Activated naive CD4-positive, alpha-beta T cell treated with anti-CD3 and anti-CD28 coated beads, Interleukin-2, amount 10 ng/mL, durations not matched to agents 7 days and 5 days (primary cell): ENCODE data around the gene KRT84.

Experiments used
- CTCF ChIA-PET: fragments of 350-600 bp; sonication (Branson Sonifier 250); formaldehyde crosslinking; loops from one replicate; lab custom pipeline; 2021; ENCODE audit warnings: antibody characterized with exemption; lab: Charles Lee
- DNase-seq: peaks from one replicate; pipeline ENCODE4 v3.0.0-alpha.2; 2020
- H3K27ac Mint-ChIP-seq: one replicate; pipeline ENCODE4 v1.8.0; 2021; ENCODE audit warnings: mild to moderate bottlenecking, moderate library complexity, mixed read lengths
- H3K27me3 Mint-ChIP-seq: one replicate; pipeline ENCODE4 v1.8.0; 2021; ENCODE audit warnings: mild to moderate bottlenecking, mixed read lengths
- H3K36me3 Mint-ChIP-seq: one replicate; pipeline ENCODE4 v1.8.0; 2021; ENCODE audit warnings: mixed read lengths
- H3K4me1 Mint-ChIP-seq: one replicate; pipeline ENCODE4 v1.8.0; 2021; ENCODE audit warnings: mixed read lengths
- H3K4me3 Mint-ChIP-seq: one replicate; pipeline ENCODE4 v1.8.0; 2021; ENCODE audit warnings: mild to moderate bottlenecking, moderate library complexity, mixed read lengths
- H3K9me3 Mint-ChIP-seq: one replicate; pipeline ENCODE4 v1.8.0; 2021; ENCODE audit warnings: mixed read lengths

KRT84 gene, protein sequence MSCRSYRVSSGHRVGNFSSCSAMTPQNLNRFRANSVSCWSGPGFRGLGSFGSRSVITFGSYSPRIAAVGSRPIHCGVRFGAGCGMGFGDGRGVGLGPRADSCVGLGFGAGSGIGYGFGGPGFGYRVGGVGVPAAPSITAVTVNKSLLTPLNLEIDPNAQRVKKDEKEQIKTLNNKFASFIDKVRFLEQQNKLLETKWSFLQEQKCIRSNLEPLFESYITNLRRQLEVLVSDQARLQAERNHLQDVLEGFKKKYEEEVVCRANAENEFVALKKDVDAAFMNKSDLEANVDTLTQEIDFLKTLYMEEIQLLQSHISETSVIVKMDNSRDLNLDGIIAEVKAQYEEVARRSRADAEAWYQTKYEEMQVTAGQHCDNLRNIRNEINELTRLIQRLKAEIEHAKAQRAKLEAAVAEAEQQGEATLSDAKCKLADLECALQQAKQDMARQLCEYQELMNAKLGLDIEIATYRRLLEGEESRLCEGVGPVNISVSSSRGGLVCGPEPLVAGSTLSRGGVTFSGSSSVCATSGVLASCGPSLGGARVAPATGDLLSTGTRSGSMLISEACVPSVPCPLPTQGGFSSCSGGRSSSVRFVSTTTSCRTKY

GRCh38 chr12:52385226-52385702 lies at the start of gene KRT84:
Gene KRT84, minus strand, starts transcription at chr12:52385652. Its CDS starts 67 bp downstream, at chr12:52385585.
- H3K4me3 Mint-ChIP-seq, result no peak within 1 kb of the TSS
- CTCF ChIA-PET, result interaction anchor here (1.7 kb wide), 1 partner anchor 485 kb away, joined by 5 read pairs; no protein-coding TSS in a partner anchor

DNA sequence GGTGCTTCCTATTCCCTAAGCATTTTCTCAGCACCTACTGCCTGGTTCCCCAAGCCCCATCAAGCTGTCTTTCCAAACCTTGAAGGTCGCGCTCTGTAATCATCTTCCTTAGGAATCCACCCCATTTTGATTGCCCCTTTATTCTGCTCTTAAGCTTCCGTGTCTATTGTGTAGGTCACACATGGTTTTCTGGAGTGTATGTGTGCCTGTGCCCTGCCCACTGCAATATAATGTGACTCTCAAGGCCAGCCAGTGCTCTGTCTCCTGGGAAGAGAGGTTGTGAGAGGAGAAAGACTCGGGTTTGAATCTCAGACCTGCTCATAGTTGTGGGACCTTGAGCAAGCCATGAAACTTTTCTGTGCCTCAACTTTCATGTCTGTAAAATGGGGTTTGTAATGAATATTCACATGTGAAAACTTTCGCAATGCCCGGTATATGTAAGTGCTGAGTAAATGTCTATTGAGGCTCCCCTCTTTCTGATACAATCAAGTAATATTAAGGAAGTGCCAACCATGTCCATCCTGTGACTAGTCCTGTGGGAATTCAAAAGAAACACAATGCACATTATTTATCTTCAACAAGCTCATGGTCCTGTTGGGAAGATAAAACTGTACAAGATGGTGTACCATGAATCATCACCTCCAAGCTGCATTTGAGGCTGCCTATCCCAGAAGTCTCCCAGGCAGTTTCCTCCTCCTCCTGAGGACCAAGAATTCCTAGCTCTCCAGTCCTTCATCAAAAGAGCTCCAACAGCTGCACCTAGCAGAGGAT lies 49.5 kb upstream of the KRT84 start:
- no peaks in the 10 kb centered on the region for H3K4me1 Mint-ChIP-seq
- no peak overlapping the region for H3K4me3 Mint-ChIP-seq
- DNase-seq, result no peak
- peaks cover 28% of the 10 kb centered on the region for H3K27me3 Mint-ChIP-seq
- no peak overlapping the region for H3K27ac Mint-ChIP-seq
- CTCF ChIA-PET, result interaction anchor here (0.6 kb wide), 1 partner anchor 82 kb away, joined by 3 read pairs; no protein-coding TSS in a partner anchor
- no peaks in the 10 kb centered on the region for H3K36me3 Mint-ChIP-seq
- H3K9me3 Mint-ChIP-seq, result no peaks in the 10 kb centered on the region

More at GRCh38 chr12:52385226-52385702, at the start of gene KRT84:
- no peaks in the 10 kb centered on the region for H3K36me3 Mint-ChIP-seq
- DNase-seq, result no peak
- H3K27ac Mint-ChIP-seq, result no peak within 1 kb of the TSS
- H3K27me3 Mint-ChIP-seq, result peaks cover 22% of the 10 kb centered on the region
- no peaks in the 10 kb centered on the region for H3K9me3 Mint-ChIP-seq
- H3K4me1 Mint-ChIP-seq, result peaks cover 10% of the 10 kb centered on the region

- CTCF ChIA-PET, result interaction anchor here (0.6 kb wide), 1 partner anchor 81 kb away, joined by 3 read pairs; no protein-coding TSS in a partner anchor
- no peaks in the 10 kb centered on the region for H3K36me3 Mint-ChIP-seq
Observed at GRCh38 chr12:52434081-52434733, 48.8 kb upstream of the KRT84 start, which contains the start of gene KRT75. Gene KRT75, minus strand, starts transcription at chr12:52434371. Its CDS starts 67 bp downstream, at chr12:52434304.

GRCh38 chr12:52433501-52434080 lies 48.1 kb upstream of the KRT84 start:
- Mint-ChIP-seq H3K27me3 (peaks cover 36% of the 10 kb centered on the region), H3K9me3 (no peaks in the 10 kb centered on the region), H3K4me1 (no peaks in the 10 kb centered on the region), H3K27ac (no peak overlapping the region), H3K4me3 (no peak overlapping the region), H3K36me3 (no peaks in the 10 kb centered on the region)
- CTCF ChIA-PET, result no interaction called here
- no peak for DNase-seq

More at GRCh38 chr12:52434081-52434733, 48.8 kb upstream of the KRT84 start, which contains the start of gene KRT75:
- H3K4me3 Mint-ChIP-seq, result no peak within 1 kb of the TSS
- peaks cover 30% of the 10 kb centered on the region for H3K27me3 Mint-ChIP-seq
- H3K9me3 Mint-ChIP-seq, result no peaks in the 10 kb centered on the region
- no peak for DNase-seq
- no peaks in the 10 kb centered on the region for H3K4me1 Mint-ChIP-seq
- H3K27ac Mint-ChIP-seq, result no peak within 1 kb of the TSS

DNA sequence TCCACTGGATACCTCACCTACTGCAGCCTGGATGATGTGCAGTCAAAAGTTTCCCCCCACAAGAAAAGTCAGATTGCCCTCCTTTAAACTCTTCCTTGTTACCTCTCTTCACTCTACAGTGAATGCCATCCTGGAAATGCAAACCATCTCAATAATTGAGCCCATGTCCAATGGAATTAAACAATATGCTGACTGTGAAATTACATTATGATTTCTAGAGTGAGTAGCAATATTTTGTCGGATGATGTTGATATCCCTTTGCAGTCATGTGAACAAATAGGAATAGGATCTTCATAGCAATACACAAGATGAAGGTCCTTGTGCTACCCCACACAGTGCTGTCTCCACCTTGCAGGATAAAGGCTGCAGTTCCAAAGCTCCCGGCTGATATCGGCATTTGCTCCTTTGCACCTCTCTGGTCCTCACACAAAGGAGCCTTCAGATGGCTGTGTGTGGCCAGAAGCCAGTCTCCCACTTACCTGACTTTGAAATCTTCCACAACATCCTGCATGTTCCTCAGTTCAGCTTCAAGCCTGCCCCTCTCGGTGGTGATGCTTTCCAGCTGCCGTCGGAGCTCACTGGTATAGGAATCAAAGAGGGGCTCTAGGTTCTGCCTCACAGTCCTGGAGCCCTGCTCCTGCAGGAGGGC lies 47.2 kb upstream of the KRT84 start:
- Mint-ChIP-seq H3K36me3 (no peaks in the 10 kb centered on the region), H3K4me3 (no peak overlapping the region), H3K27ac (no peak overlapping the region), H3K27me3 (peaks cover 42% of the 10 kb centered on the region), H3K9me3 (no peaks in the 10 kb centered on the region), H3K4me1 (no peaks in the 10 kb centered on the region)
- no peak for DNase-seq
- CTCF ChIA-PET, result no interaction called here

DNA sequence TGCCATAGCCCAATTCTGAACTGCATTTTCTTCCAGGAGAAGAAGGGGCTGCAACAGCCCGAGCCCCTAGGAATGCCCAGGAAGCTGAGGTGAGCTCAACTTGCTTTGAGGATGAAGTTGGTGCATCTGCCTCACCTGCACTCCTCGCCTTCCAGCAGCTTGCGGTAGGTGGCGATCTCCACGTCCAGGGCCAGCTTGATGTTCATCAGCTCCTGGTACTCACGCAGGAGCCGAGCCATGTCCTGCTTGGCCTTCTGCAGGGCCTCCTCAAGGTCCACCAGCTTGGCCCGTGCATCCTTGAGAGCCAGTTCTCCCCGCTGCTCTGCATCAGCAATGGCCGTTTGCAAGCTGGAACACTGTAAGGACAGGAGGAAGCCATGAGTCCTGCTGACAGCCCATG lies 42.7 kb upstream of the KRT84 start:
- Mint-ChIP-seq H3K27me3 (peaks cover 41% of the 10 kb centered on the region), H3K4me1 (no peaks in the 10 kb centered on the region)

DNA sequence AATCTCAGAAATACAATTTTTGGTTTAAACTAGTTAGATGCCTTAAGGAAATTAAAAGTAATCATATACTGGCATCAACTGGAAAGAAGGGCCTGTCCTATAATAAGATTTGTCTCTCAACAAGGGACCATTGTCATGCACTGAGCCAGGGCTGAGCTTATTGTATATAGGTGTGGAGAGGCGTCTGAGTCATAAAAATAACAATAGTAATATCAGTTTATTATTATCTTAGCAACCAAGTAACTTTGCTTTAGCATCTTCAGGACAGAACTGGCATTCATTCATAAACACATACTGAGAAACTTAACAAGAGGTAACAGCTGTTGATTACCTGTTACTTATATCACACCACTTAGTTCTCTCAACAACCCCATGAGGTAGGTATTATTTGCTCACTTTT lies 41.6 kb upstream of the KRT84 start:
- H3K4me1 Mint-ChIP-seq, result no peaks in the 10 kb centered on the region
- H3K36me3 Mint-ChIP-seq, result no peaks in the 10 kb centered on the region
- CTCF ChIA-PET, result interaction anchor here (0.9 to 1.9 kb wide), 2 partner anchors 62 to 452 kb away, joined by 3 to 8 read pairs; no protein-coding TSS in a partner anchor

More for the DNA sequence above, 42.7 kb upstream of the KRT84 start:
- no peaks in the 10 kb centered on the region for H3K9me3 Mint-ChIP-seq
- CTCF ChIA-PET, result interaction anchor here (1.9 kb wide), 1 partner anchor 451 kb away, joined by 8 read pairs; no protein-coding TSS in a partner anchor
- no peak overlapping the region for H3K27ac Mint-ChIP-seq
- no peaks in the 10 kb centered on the region for H3K36me3 Mint-ChIP-seq
- DNase-seq, result no peak
- no peak overlapping the region for H3K4me3 Mint-ChIP-seq

GRCh38 chr12:52426034-52426433 lies 40.6 kb upstream of the KRT84 start:
- no peaks in the 10 kb centered on the region for H3K9me3 Mint-ChIP-seq
- DNase-seq, result no peak
- no peaks in the 10 kb centered on the region for H3K4me1 Mint-ChIP-seq
- peaks cover 49% of the 10 kb centered on the region for H3K27me3 Mint-ChIP-seq
- H3K36me3 Mint-ChIP-seq, result no peaks in the 10 kb centered on the region
- no peak overlapping the region for H3K27ac Mint-ChIP-seq
- CTCF ChIA-PET, result interaction anchor here (0.6 to 1.5 kb wide), 2 partner anchors 158 to 301 kb away, joined by 4 read pairs; no protein-coding TSS in a partner anchor
- H3K4me3 Mint-ChIP-seq, result no peak overlapping the region

More for the DNA sequence above, 41.6 kb upstream of the KRT84 start:
- DNase-seq, result no peak
- peaks cover 39% of the 10 kb centered on the region for H3K27me3 Mint-ChIP-seq
- H3K27ac Mint-ChIP-seq, result no peak overlapping the region
- no peaks in the 10 kb centered on the region for H3K9me3 Mint-ChIP-seq
- H3K4me3 Mint-ChIP-seq, result no peak overlapping the region

DNA sequence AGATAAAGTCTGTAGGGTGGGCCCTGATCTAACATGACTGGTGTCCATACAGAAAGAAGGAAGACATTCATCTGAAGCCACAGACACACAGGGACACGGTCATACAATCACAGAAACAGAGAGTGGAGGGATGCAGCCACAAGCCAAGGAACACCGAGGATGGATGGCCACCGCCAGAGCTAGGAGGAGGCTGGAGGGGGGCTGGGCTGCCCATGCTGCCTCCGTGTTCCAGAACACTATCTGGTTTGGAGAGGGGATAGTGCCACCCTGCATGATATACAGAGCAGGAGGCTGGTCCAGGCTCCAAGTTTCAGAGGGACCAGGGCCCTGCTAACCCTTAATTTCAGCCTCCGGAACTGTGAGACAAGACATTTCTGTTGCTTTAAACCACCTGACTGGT lies 40.0 kb upstream of the KRT84 start:
- H3K4me3 Mint-ChIP-seq, result no peak overlapping the region
- no peaks in the 10 kb centered on the region for H3K36me3 Mint-ChIP-seq
- H3K9me3 Mint-ChIP-seq, result no peaks in the 10 kb centered on the region
- peaks cover 45% of the 10 kb centered on the region for H3K27me3 Mint-ChIP-seq
- DNase-seq, result no peak
- CTCF ChIA-PET, result interaction anchor here (0.6 to 1.5 kb wide), 2 partner anchors 158 to 302 kb away, joined by 4 read pairs; no protein-coding TSS in a partner anchor
- H3K27ac Mint-ChIP-seq, result no peak overlapping the region
- H3K4me1 Mint-ChIP-seq, result no peaks in the 10 kb centered on the region

DNA sequence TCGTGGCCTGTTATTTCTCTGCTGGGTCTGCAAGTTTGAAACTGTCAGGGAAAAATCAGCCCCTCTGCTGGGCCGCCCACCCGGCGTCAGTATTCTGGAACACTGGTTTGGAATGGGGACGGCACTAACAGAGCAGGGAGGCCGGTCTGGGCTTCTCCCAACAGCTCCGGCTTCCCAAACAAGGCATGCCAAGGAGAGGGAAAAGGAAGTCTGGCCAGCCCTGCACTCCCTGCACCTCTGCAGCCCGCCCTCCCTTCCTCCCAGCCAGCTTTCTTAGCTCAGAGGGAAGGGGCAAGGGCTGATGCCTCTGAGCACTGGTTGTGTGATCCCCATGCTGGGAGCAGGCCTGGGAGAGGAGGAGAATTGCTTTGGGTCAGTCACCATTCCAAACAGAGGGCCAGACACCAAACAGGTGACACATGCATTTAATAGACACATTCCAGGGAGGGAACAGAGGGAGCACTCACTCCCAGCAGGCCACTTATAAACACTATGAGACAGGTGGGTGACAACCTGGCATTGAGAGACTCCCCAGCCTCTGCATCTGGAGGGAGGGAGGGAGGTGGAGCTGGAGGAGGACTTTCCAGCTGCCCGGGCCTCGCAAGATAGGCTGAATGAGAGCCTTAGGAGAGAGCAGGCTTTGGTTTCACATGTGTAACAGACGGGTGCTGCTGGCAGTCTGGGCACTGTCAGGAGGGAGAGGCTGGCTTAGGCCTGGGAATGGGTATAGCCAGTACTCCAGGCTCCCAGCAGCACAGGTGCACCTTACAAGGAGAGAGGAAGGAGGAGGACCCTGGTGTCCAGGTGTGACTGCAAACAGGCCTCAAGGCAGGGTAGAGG lies 38.4 kb upstream of the KRT84 start:
- no peak overlapping the region for H3K27ac Mint-ChIP-seq
- H3K36me3 Mint-ChIP-seq, result no peaks in the 10 kb centered on the region
- H3K4me3 Mint-ChIP-seq, result no peak overlapping the region
- DNase-seq, result no peak
- no peaks in the 10 kb centered on the region for H3K4me1 Mint-ChIP-seq
- CTCF ChIA-PET, result no interaction called here
- peaks cover 31% of the 10 kb centered on the region for H3K27me3 Mint-ChIP-seq
- H3K9me3 Mint-ChIP-seq, result no peaks in the 10 kb centered on the region

GRCh38 chr12:52423035-52423434 lies 37.6 kb upstream of the KRT84 start:
- DNase-seq, result no peak
- peaks cover 23% of the 10 kb centered on the region for H3K27me3 Mint-ChIP-seq
- CTCF ChIA-PET, result no interaction called here
- H3K27ac Mint-ChIP-seq, result no peak overlapping the region
- no peaks in the 10 kb centered on the region for H3K9me3 Mint-ChIP-seq
- H3K4me1 Mint-ChIP-seq, result no peaks in the 10 kb centered on the region
- no peak overlapping the region for H3K4me3 Mint-ChIP-seq
- H3K36me3 Mint-ChIP-seq, result no peaks in the 10 kb centered on the region

- no peak for DNase-seq
- H3K27me3 Mint-ChIP-seq, result peaks cover 24% of the 10 kb centered on the region
- H3K9me3 Mint-ChIP-seq, result no peaks in the 10 kb centered on the region
- no peak overlapping the region for H3K4me3 Mint-ChIP-seq
- H3K27ac Mint-ChIP-seq, result no peak overlapping the region
- H3K4me1 Mint-ChIP-seq, result no peaks in the 10 kb centered on the region
- no peaks in the 10 kb centered on the region for H3K36me3 Mint-ChIP-seq
- CTCF ChIA-PET, result no interaction called here
Observed at GRCh38 chr12:52419656-52420055, 34.2 kb upstream of the KRT84 start.
